CD4-positive, alpha-beta T cell treated with Interleukin-4 for 4 hours (primary cell): ENCODE data around the gene BTBD7.
A peak's percentile ranks its signal among the peaks of the same experiment; 100 is the strongest.
"Not testable (repeated sequence)": the region's sequence is repeated elsewhere in the genome, so short reads cannot be mapped to it uniquely, and the experiment has no call there.

Experiments used
- DNase-seq: peaks from one replicate; pipeline ENCODE4 v3.0.0-alpha.2; 2020

BTBD7 gene

GRCh38 chr14:93239869-93240677, 92.8 kb downstream of the BTBD7 start:
- DNase-seq: no peak

- DNase-seq: no peak
Measured at GRCh38 chr14:93234798-93235197, 98.0 kb downstream of the BTBD7 start.

GRCh38 chr14:93233078-93233477, 99.8 kb downstream of the BTBD7 start:
- not testable (repeated sequence) for DNase-seq

- DNase-seq: no peak
Measured at GRCh38 chr14:93232159-93232558, 100.7 kb downstream of the BTBD7 start.

- no peak for DNase-seq
Measured at GRCh38 chr14:93231129-93231979, 101.5 kb downstream of the BTBD7 start.

- DNase-seq: no peak
Measured at GRCh38 chr14:93230539-93230938, 102.3 kb downstream of the BTBD7 start.

- DNase-seq: no peak
Measured at GRCh38 chr14:93228550-93228949, 104.3 kb downstream of the BTBD7 start.

- no peak for DNase-seq
Measured at GRCh38 chr14:93223565-93223964, 109.3 kb downstream of the BTBD7 start.

- no peak for DNase-seq
Measured at GRCh38 chr14:93220509-93220908, 112.3 kb downstream of the BTBD7 start.

GRCh38 chr14:93219103-93219726, 113.6 kb downstream of the BTBD7 start:
- peak; percentile 61 for DNase-seq

GRCh38 chr14:93214598-93214997, 118.2 kb downstream of the BTBD7 start:
- DNase-seq: no peak

GRCh38 chr14:93212432-93212831, 120.4 kb downstream of the BTBD7 start:
- no peak for DNase-seq

- DNase-seq: peak; percentile 20
Measured at GRCh38 chr14:93207468-93208308, 125.1 kb downstream of the BTBD7 start.

GRCh38 chr14:93206793-93207467, 125.9 kb downstream of the BTBD7 start, which contains the start of the genes GON7 and UBR7:
Gene GON7 (minus strand): TSS chr14:93207065. CDS start chr14:93207037, 28 bp downstream.
Gene UBR7 (plus strand): TSS chr14:93207256. CDS start chr14:93207292, 36 bp downstream.
- peak; percentile 85 for DNase-seq

GRCh38 chr14:93201155-93201704, 131.6 kb downstream of the BTBD7 start:
- DNase-seq: no peak

GRCh38 chr14:93200553-93200952, 132.3 kb downstream of the BTBD7 start:
- no peak for DNase-seq

GRCh38 chr14:93199031-93199430, 133.8 kb downstream of the BTBD7 start:
- DNase-seq: no peak

GRCh38 chr14:93195316-93195999, 137.4 kb downstream of the BTBD7 start:
- DNase-seq: no peak
